Measurements from ENCODE around the gene SSR1.

Gene SSR1

GRCh38 chr6:7257521-7258230 lies 55.3 kb downstream of the SSR1 start:
- DNase-seq (ENCODE audit: low read depth) = no peak

GRCh38 chr6:7256785-7257184 lies 56.2 kb downstream of the SSR1 start:
- no peak for DNase-seq (ENCODE audit: low read depth)

DNA sequence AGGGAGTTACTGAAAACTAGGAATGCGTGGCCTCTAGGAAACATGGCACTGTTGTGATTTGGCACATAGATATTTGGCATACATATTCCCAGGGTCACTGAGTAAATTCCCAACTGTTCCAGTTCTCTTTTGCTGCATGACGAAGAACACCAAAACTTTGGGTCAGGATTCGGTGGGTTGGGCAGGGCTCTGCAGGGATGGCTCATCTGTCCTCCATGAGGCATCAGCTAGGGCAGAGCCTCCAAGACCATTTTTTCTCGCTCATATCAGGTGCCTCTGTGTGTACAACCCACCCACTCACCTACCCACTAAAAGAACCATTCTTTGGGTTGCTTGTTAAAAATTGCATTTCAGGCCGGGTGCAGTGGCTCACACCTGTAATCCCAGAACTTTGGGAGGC lies 57.1 kb downstream of the SSR1 start:
- no peak for DNase-seq (ENCODE audit: low read depth)

GRCh38 chr6:7254980-7255835 lies 57.8 kb downstream of the SSR1 start:
- no peak for DNase-seq (ENCODE audit: low read depth)

DNA sequence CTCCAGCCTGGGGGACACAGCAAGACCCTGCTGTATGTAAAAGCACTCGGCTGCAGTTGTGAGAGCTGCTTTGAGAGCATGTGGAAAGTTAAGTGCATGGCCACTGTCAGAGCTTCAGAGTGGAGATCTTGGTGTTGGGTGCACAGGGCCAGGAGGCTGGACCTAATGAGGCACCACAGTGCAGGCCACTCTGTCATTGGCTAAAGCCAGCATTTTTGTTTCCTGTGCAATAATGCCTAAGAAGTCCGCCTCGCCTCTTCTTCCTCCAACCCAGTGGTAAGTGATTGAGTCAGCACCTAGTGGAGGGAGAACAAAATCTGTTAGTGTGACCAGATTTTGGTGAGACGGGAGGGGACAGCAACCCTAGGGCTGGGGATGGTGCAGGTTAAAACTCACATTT lies 60.6 kb downstream of the SSR1 start:
- no peak for DNase-seq (ENCODE audit: low read depth)

DNA sequence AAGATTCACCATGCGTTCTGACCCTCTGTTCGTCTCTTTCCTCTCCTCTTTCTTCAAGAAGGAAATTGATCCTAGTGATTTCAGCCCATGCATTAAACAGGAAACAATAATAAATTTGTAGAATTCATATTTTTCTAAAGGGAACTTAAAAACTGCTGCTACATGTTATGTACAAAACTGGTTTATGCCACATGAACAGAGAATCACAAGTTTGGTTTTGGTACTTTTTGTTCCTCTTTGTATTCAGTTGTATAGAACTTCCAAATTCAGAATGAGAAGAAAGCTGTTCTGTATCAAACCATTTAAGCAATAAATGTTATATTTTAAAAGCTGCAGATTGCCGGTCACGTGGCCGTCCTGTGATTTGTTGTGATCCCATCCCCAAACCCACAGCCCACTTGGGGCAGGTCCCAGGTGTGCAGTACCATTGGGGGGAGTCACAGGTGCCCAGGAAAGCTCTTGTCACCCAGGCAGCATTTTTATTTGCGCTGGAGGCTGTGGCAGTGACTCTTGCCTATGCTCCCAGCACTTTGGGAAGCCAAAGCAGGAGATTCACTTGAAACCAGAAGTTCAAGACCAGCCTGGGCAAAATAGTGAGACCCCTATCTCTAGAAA lies 61.2 kb downstream of the SSR1 start:
- no peak for DNase-seq (ENCODE audit: low read depth)

GRCh38 chr6:7250812-7251211 lies 62.2 kb downstream of the SSR1 start:
- DNase-seq (ENCODE audit: low read depth) = no peak

DNA sequence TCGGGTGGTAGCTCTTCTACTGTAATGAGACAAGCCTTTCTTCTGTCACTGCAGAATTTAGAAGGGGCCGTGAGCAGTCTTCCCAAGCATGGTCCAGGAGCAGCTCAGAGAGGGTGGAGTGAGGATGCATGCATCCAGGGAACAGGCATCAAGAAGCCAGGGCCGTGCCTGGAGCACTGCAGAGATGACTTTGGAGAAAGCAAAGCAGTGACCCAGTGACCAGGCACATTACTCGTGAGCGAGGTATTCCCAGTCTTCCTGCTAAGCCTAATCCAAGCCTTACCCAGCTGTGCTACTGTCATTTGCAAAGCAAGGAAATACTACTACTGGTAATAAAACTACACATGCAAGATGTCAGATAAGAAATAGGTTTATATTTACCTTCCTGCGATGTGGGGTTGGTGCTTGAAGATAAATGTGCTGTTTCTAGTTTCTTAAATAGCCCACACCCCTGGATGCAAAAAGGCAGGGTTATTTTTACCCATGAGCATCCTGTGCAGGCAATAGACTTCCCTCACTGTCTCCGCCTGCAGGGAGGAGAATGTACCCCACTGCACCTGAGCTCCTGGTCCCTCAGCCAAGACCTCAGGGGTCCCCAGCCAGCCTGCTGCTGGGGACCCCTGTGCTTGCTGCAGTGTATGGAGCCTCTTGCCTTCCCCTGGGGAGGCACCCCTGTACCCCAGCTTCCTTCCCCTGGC lies 62.9 kb downstream of the SSR1 start:
- no peak for DNase-seq (ENCODE audit: low read depth)

DNA sequence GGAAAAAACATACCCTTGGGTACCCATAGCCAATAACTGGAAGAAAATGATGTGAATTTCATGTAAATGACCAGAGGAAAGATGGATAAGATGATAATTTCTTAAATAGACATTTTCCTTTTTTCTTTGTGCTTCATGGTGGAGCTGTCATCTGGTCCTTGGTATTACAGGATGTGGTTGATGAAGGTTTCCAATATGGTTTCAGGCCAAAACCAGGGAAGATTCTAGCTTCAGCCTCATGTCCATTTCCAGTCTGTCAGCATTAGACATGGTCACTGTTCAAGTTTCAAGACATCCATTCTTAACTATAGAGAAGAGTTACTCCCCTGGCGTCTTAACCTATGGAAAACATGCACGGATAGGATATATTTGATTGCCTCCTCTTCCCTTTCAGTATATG lies 63.6 kb downstream of the SSR1 start:
- DNase-seq (ENCODE audit: low read depth) = no peak

GRCh38 chr6:7247828-7248227 lies 65.2 kb downstream of the SSR1 start:
- no peak for DNase-seq (ENCODE audit: low read depth)

DNA sequence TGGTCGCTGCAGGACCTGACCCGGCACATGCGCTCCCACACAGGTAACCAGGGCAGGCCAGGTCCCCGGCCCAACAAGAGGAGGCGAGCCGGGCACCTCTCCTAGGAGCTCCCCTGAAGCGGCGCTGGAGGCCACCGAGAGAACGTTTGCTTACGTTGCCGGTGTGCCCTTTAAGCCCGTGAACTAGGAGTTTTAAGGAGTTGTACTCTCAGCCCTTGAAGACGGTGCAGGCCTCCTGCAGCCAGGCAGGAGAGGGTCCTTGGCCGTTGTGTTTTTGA lies 65.9 kb downstream of the SSR1 start:
- no peak for DNase-seq (ENCODE audit: low read depth)

GRCh38 chr6:7246401-7247178 lies 66.4 kb downstream of the SSR1 start:
- DNase-seq (ENCODE audit: low read depth) = no peak

DNA sequence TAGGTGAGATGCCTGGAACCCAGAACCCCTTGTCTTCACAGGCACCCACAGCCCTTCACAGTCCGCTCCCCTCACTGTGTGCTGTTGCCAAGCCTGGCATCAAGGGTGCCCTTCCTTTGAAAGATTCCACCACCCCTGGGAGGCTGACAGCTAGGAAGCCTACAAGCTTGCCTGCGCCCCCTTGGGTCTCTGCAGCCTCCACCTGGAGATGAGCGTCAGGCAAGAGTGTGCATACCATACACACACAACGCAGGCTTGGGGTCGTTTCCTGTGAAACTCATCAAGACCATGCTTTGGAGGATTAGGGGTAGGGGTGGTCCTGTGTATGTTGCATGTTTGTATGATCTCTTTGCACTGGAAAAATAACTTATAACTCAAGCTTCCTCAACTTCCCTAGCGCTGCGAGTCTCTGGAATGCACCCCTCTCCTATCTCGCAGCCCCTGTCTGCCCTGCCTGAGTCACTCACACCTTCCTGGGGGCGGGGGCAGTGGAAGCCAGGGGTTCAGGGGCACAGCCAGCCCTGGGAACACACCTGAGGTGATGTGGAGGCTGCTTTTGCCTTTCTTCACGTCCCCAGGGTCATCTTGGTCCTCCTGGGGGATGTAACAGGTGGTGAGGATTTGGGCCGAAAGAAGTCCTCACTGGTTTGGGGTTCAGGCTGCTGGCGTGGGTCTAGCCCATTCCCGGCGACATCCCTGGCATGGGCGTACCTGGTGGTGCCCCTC lies 67.2 kb downstream of the SSR1 start:
- DNase-seq (ENCODE audit: low read depth) = no peak

DNA sequence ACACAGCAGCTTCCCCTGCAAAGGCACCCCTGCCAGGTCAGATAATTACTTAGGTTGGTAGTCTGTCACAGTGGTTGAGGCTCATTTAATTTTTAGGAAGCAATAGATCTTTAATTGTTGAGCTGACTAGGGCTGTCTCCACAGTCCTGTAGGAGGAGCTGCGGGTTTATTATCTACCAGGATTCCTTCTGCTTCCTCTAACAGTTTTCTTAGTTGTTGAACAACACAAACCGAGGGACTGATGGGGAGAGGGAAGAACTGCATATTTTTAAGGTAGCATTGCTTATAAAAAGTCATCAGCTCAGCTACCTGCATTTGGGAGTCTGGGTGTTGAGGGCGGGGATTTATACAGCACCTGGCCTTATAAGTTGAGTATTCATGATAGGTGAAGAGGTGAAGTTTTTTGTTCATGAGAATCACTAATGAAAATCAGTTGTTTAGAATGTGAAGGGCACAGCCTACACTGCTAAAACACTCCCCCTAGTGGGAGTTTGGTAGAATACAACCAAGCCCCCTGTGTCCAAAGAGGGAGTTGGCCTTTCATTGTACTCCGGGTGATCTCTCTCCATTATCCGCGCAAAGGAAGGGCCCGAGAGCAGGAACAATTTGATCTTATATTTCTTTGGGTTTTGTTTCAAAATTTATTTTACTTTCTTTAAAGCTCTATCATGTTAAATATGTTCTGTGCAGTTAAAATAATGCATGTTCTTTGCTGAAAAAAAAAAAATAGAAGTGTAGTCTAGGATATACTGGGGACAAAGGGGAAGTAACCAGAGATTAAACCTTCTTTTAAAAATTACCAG lies 69.6 kb downstream of the SSR1 start:
- DNase-seq (ENCODE audit: low read depth) = no peak

GRCh38 chr6:7242835-7243178 lies 70.2 kb downstream of the SSR1 start:
- no peak for DNase-seq (ENCODE audit: low read depth)

DNA sequence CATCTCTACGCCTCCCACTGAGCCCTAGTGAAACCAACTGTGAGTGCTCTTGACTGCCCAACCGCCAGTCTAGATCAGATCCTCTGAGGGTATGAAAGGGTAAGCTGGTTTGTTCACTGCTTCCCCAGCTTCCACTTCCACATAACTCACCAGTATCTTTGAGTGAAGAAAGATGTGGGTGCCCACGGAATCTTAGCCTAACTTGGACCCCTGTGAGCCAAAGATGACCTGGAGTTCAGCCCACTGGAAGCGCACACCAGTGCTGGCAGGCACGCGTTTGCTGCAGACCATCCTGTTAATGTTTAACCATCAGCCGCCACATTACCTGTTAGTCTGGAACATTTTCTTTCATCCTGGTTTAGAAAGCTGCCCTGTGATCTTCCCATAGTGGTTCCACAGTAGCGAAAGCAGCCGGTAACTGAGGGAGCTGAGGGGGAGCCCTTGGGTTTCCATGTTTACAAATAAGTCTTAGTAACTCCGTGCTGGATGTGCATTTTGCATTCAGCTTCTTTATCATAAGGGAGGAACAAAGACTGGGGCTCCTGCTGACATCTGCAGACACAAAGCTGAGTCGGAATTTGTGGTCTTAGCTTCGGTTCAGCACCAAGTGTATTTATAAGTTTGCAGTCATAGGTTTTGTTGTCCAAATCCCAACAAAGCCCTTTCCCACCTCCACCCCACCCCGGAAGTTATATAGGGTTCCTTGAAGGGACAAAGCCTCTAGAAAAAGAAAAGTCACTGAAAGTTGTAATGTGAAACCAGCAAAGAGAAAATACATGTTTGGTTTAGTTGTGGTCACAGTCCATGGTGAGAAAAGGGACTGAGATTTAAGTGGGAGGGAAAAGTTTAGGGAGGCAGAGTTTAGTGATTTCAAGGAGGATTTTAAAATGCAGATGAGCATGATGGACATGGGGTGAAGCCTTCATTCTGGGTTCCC lies 71.0 kb downstream of the SSR1 start:
- DNase-seq (ENCODE audit: low read depth) = no peak

- no peak for DNase-seq (ENCODE audit: low read depth)
These were observed 71.8 kb downstream of the SSR1 start for GRCh38 chr6:7241160-7241559.

GRCh38 chr6:7240351-7240750 lies 72.6 kb downstream of the SSR1 start:
- DNase-seq (ENCODE audit: low read depth) = no peak

- no peak for DNase-seq (ENCODE audit: low read depth)
These were observed 73.4 kb downstream of the SSR1 start for GRCh38 chr6:7239590-7239948.

Measured in stimulated activated CD8-positive, alpha-beta memory T cell treated with anti-CD3 and anti-CD28 coated beads, Interleukin-7, amount 100 ng/mL, for 24 hours (primary cell).